HG03469 (cell line): ENCODE results near the gene PSTPIP1.

ENCODE experiments used
- ATAC-seq: cut with Tn5 transposase; IDR thresholded peaks from one replicate; pipeline ENCODE4 v1.9.1; 2021; ENCODE audit warnings: mild to moderate bottlenecking, moderate library complexity, moderate number of reproducible peaks; ENCODE audit not compliant: unreplicated experiment

PSTPIP1 gene

DNA sequence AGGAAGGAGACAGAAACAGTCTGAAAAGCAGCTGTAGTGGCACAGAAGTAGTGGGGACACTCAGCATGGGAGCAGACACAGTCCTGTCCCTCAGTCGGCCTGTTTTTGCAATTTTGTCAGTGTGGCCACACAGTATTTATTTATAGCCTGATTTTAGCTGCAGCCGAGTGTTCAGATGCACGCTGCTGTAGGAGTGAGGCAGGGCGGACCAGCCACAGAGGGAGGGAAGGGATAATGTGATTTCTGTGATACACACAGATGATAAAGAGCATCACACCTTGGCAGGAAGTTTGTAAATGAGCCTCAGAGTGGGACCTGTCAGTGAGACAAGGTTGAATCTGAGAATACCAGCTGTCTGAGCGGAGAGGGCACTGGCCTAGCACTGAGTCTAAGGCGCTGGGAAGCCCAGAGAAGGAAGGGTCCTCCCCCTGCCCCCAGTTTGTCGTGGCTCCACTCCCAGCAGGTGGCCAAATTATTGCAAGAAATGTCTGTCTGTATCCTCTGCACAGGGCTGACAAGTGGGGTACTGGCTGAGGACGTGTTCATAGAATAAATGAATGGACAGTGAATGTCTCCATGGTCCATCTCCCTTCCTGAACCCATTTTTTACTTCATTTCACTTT is 3.8 kb downstream of the PSTPIP1 start:
- ATAC-seq = no peak

DNA sequence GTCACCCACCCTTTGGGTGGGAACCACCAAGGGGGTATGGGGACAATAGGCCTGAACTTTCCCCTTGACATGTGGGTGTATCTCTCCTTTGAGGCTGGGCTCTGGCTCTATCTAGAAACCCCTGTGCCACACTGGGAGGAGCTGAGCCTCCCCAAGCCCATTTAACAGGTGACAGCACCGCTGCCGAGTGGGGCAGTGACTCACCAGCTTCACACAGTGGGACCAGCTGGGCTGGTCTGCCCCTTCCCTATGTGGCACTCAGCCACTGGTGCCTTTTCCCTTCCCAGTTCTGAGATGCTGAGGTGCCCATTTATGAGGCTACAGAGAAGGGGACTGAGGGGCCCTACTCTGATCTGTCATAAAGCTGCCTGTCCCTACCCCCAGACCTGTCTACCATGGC is 5.1 kb downstream of the PSTPIP1 start:
- ATAC-seq = no peak

DNA sequence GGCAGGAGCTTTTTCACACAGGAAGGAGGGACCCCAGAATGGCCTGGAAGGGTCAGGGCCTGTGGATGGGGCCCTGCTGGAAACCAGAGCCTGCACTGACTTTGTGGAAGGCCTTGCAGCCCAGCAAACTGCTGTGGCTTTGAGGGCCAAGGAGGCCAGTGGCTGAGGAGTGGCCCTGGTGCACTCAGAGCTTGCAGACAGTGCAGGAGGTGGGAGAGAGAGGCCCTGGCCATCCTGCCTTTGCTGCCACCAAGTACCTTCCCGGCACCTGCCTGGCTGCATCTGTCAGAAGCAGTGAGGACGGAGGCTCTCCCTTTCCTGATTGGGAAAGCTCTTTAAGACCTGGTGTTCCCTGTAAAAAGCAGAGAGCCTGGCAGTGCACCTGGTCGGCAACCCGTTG is 6.4 kb downstream of the PSTPIP1 start:
- no peak for ATAC-seq

DNA sequence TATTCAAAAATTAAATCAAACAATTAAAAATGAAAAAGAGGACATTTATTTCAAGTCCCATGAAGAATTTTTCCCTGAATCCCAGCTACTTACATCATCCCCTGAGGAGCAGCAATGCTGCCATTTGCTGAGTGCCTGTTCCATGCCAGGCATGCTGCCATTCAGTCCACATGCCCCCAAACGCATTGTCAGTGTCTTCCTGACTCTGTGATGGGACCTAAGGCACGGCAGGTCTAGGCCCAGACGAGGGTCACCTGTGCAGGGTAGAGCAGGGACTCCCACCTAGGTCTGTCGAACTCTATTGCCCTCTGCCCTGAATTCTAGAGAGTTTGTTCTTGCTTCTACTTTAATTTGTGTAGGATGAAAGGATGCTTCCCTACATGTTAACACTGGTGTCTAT is 7.0 kb downstream of the PSTPIP1 start:
- no peak for ATAC-seq

DNA sequence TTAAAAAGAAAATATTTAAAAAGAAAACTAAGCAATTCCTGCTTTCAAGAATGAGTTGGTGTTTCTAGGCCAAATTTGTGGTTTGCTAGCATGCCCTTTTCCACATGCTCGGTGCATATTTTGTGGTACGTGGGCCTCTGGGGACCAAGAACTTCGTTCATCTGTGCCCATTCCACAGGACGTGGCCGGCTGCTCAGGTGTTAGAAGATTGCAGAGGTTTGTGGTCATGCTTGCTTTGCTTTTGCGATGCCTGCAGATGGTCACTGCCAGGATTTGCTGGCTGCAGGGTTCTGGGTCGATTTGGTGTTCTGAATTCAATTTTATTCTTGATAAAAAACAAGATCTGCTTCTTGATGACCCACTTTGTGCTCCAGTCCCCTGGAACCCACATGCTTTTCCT is 7.5 kb downstream of the PSTPIP1 start:
- ATAC-seq = no peak

DNA sequence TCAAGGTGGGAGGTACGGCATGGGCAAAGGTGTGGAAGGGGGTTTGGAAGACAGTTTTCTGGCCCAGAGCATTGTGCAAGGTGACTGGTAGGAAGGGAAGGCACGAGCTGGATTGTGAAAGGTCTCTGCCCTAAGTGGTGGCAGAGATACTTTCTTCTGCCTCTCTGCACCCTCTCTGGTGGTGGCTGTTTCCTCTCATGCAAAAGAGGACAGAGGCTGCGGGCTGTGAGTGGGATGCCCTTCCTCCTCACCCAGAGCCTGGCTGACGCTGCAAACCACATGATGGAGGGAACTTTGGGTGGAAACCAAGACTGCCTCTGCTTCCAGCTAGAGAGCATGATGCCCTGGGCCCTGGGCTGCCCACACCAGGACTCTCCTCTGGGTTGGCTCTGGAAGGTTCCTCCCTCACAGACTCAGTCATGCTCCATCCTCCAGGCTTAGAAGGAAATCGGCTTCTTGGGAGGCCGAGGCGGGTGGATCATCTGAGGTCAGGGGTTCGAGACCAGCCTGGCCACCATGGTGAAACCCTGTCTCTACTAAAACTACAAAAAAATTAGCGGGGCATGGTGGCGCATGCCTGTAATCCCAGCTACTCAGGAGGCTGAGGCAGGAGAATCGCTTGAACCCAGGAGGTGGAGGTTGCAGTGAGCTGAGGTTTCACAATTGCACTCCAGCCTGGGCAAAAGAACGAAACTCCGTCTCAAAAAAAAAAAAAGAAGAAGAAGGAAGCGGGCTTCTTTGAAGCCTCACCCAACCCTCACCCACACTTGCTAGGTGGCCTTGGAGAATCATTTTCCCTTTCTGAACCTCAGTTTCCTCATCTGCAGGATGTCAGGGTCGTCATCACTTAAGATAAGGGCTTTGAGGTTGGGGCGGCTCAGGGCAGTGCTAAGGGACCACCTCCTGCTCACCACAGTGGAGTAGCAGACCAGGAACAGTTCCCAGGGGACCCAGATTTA is 8.3 kb downstream of the PSTPIP1 start:
- no peak for ATAC-seq

DNA sequence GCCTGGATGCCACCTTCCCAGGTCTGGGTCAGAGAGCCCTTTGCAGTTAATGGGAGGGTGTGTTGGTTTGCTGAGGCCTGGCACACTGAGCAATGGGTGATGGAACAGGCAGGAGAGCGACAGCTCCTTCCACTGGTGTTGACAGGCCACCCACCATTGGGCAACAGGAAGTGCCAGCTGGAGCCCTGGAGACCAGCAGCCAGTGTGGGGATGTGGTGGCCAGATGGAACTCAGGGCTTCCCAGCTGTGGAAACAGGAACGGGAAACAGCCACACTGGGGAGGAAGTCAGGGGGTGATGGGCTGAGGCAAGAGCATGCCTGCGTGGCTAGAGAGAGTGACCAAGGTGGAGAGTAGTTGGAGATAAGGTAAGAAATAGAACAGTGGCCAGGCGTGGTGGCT is 9.3 kb downstream of the PSTPIP1 start:
- no peak for ATAC-seq

DNA sequence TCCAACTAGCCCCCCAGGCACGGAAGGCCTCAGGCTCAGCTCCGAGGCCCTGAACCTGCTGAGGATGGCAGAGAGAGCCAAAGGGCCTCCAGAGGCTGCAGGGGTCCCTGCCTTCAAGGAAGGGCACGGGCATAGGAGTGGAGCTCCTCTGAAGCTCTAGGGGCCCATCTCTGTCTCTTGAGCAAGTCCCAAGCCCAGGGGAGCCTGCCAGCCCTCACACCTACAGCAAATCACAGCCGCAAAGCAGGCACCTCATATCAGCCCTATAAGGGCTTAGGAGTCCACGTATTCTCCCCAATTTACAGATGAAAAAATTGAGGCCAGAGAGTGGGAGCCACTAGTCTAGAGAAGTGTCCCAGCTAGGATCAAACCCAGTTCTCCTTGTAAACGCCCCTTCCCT is 14.2 kb downstream of the PSTPIP1 start:
- ATAC-seq = no peak

DNA sequence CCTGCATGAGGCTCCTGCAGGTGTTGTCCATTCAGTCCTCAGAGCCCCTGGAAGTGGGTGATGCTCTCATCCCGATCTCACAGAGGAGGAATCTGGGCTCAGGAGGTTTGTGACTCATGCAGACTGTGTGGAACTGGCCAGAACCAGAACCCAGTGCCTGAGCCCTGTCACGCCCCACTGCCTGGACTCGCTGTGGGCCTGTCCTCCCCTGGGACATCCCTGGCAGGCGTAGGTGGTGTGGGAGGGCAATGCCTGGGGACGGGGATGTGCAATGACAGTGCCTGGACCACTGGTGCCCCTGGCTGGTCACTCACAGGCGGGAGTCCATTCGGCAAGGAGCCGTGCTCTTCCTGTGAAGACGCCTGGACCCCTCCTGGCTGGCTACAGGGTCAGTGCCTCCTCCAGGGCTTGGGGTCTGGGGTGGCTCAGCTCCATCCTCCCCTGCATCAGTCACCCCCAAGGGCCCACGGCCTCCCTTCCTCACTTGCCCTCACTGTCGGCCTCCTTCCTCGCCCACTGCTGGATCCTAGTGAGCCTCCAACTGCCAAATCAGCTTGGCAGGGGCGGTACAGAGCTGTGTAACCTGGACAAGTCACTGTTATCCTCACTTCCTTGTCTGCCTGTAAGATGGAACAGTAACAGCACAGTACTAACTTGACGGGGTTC is 14.9 kb downstream of the PSTPIP1 start:
- ATAC-seq = no peak

DNA sequence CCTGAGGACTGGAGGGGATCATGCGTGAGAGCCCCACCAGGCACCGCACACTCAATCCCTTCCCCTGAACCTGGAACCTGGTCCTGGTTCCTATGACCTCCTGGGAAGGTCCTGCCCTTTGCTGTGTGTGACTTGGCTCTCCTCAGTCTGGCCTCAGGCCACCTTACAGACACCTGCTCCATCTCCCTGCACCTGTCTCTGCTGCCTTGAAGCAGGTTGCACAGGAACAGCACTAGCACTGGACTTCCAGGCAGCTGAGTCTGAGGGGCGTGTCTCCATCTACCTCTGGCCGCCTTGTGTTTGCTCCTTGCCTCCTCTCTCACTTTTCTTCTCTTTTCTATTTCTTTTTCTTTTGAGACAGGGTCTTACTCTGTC is 15.4 kb downstream of the PSTPIP1 start:
- ATAC-seq = no peak

DNA sequence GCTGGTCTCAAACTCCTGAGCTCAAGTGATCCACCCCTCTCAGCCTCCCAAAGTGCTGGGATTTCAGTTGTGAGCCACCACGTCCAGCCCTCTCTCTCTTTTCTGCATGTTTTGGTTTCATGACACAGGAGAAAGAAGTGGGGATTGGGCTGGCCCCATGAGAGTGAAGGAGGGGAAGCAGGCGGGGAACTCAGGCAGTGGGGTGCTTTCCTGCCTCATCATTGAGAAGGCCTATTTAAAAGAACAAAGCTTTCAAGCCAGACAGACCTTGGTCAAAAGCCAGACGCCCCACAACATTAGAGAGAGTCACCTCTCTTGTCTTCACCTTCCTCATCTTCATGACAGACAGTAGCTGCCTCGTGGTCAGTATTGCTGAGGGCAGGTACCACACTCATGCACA is 15.9 kb downstream of the PSTPIP1 start:
- no peak for ATAC-seq

DNA sequence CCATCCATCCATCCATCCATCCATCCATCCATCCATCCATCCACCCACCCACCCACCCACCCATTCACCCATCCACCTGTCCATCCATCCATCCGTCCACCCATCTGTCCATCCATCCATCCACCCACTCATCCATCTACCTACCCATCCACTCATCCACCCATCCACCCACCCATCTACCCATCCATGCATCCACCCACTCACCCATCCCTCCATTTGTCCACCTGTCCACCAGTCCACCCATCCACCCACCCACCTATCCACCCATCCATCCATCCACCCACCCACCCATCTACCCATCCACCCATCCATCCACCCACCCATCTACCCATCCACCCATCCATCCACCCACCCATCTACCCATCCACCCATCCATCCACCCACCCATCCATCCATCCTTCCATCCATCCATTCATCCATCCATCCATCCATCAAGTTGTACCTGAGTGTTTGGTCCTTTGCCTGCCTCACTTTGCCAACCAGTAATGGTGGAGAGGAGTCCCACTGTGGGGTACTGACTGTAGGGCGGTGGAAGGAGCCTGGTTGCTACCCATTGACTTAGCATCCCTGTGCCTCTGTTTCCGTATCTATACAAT is 17.3 kb downstream of the PSTPIP1 start:
- ATAC-seq = no peak

DNA sequence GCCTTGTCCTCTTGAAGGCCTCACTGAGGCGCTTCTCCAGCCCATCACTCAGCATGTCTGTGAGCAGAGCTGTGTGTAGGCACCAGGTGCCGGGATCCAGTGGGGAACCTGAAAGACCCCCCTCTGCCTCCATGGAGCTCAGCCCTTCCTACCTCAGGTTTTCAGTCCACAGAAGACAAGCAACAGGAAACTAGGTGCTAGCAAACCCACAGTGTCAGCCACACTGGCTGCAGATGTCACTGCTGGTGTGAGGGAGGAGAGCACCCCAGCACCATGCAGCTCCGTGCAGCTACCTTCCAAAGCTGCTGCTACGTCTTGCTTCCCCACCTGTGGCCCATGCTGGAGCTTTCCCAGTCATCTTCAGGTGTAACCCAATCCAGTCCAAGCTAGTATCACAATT is 17.9 kb downstream of the PSTPIP1 start:
- no peak for ATAC-seq

DNA sequence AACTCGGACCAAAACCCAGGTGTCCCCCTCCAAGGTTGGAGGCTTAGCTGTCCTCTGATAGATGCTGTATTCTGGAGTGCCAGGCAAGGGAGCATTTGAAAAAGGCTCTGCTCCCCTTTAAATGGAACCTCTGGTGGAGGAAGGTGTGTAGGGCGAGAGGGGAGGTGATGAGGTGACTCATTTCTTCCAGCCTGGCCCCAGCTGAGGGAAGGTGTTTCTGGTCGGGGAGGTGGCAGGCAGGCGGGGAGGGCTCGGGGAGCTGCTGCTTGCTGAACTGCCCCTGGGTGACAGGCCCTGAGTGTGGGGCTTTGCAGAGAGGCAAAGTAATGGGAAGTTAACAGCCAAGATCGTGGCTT is 18.8 kb downstream of the PSTPIP1 start:
- ATAC-seq = no peak

DNA sequence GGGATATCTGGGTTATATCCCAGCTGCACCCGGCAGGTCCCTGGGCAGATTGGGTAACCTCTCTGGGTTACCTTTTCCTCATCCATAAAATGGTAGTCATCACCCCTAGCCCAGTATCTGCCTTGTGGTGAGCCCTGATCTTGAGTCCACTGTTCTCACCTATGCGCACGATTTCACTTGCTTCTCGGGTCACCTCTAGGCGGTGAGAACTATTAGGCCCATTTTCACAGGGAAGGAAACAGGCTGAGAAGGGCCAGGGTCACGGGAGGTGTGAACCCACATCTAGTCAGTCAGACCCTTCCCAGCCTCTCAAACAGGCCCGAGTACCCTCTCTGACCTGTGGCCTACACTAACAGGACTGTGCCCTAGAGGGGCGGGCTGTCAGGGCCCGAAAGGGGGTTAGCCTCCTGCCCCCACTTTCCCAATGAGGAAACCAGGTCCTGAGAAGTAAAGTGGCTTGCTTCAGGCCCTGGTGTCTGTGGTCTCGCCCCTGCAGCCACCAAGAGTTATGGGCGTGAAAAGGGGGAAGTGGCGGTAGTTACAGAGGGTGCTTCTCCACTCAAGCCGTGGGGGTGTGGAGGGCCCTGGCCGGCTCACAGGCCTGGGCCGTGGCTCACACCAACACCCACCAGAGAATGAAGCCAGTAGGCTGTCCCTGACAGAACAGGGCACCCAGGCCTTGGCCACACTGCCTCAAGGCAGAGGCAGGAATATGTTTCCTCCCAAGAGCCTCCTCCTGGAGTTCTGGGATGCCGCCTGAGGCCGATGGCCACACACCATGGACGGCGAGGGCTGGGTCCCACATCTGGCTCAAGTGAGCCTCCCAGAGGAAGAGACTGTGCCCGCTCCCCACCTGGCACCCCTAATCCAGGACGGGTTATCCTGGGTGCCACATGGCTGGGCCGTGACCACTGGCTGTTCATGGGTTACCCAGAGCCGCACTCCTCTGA is 19.5 kb downstream of the PSTPIP1 start:
- ATAC-seq = no peak

DNA sequence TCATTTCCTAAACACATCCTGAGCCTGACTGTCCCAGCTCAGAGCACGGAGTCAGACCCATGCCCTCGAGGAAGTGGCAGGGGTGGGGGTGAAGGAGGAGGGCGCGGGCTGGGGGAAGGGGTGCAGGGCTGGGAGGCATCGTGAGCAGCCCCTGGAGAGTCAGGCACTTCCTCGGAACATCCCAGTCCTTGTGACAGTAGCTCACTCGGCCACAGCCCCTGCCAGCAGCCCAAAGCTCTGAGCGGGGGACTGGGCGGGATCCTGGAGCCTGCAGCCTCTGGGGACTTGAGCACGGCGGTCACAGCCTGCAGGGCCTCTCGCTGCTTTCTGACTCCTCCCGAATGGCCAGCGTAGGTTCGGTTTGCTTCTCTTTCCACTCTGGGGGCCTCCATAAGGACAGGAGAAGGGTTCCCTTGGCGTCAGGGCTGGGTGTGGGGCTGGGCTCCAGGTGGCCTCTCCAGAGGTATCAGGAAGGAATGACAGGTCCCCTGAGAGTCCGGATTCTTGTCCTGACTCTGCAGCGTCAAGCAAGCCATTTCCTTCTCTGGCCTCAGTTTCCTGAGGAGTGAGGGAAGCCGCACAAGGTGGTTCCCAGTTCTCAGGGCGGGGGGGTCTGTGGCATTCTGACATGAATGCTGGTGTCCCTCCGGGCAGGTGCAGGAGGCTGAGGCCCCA is 20.9 kb downstream of the PSTPIP1 start:
- ATAC-seq = no peak

DNA sequence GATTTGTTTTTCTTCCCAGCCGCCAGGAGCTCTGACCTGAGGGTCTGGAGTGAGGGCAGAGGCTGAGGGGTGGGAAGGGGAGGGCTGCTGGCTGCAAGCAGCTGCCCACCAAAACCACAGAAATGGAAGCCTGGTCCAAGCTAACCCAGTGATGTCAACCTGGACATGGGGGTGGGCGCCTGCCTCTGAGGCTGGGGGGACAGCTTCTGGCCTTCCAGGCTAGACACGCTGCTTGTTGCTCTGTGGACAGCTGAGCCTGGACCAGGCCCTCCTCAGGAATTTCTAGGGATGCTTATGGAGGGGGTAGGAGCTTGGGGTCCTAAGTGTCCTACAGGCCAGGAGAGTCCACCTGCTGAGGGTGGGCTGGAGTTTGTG is 21.4 kb downstream of the PSTPIP1 start:
- no peak for ATAC-seq

DNA sequence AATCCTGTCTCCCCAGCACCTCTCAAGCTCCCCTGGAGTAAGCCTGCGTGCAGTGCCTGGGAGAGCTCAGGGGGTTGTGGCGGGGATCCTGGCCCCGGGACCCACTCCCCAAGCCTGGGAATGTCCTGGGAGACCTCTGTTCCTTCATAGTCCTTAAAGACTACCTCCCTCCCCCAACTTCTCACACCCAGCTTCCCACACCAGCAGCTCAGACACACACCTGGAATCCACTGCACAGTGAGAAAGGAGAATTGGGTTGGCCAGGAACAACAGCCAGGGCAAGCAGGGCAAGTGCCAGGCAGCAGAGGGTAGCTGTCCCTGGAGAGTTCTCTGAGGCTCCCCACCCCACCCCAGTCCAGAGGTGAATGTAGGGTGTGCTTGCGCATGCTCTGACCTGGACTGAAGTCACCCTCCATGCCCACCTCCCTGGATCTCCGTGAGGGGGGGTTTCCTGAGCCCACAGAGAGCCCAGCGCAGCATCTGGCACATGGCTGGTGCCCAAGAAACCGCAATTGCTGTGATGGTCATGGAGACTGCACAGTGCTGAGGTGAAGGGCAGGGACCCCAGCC is 22.2 kb downstream of the PSTPIP1 start:
- ATAC-seq = no peak
